K562 (cell line): ENCODE measurements around the gene PACRG. TPM values are rescaled to one million over a fixed set of nuclear protein-coding genes. Genes with fewer than 3 reads are reported as not detected.

Experiments
- ATAC-seq: fragments of 200-7000 bp; cut with Tn5 transposase; 3 replicates; pipeline ENCODE4 v1.9.1; 2020; ENCODE audit warnings: moderate library complexity
- BruUV-seq: library from RNA; stranded (reverse); fragments of 400-500 nt; replicated peaks from 2 replicates; lab custom pipeline; 2021; lab: Mats Ljungman, UMichigan
- CTCF ChIA-PET: fragments of 300-600 bp; formaldehyde crosslinking; extraction: SDS; loops from one replicate; lab custom pipeline; 2021; ENCODE audit warnings: low intra/inter-chr PET ratio; lab: Yijun Ruan, JAX
- POLR2A ChIA-PET: fragments of 300-600, 350-650 bp; sonication (Branson Sonifier 250); formaldehyde crosslinking; extraction: SDS; loops from one replicate; lab custom pipeline; 2021; ENCODE audit warnings: antibody characterized with exemption, inconsistent platforms; lab: Yijun Ruan, JAX
- DNase-seq, 4 experiments: peaks; one replicate each; pipeline versions ENCODE4 v3.0.0 to v3.0.0-alpha.2; 2011 to 2018; ENCODE audit warnings: low spot score in 3 of 4, mixed read lengths in 3 of 4; ENCODE audit errors: extremely low read depth in 1 of 4
- FAIRE-seq: peaks from 2 replicates; lab custom pipeline; 2011; peaks lifted over from hg19 to GRCh38; lab: Jason Lieb, UNC
- H2AFZ ChIP-seq: 2 replicates; pipeline ENCODE4 v1.6.0; 2011; ENCODE audit warnings: low read depth, low read length, control low read depth, inconsistent platforms
- H3K27ac ChIP-seq: fragments of 200-600 bp; 3 replicates; pipeline ENCODE4 v1.8.0; 2011; ENCODE audit warnings: low read depth, mild to moderate bottlenecking, control low read depth, inconsistent platforms, low read length, moderate library complexity, mixed read lengths; ENCODE audit errors: extremely low read depth
- H3K27me3 ChIP-seq, 2 experiments: fragments of 300-600 bp in 1 of 2; 2 replicates in 1 of 2; 3 replicates in 1 of 2; pipeline versions ENCODE4 v1.6.0 to v1.8.0; 2011; ENCODE audit warnings: inconsistent platforms in 2 of 2, low read length in 2 of 2, mild to moderate bottlenecking in 1 of 2, mixed read lengths in 1 of 2, moderate library complexity in 1 of 2; ENCODE audit not compliant: control insufficient read depth in 2 of 2, insufficient read depth in 2 of 2
- H3K36me3 ChIP-seq: fragments of 300-600 bp; 3 replicates; pipeline ENCODE4 v1.8.0; 2011; ENCODE audit warnings: mild to moderate bottlenecking, low read length, inconsistent platforms; ENCODE audit not compliant: control insufficient read depth, insufficient read depth
- H3K4me1 ChIP-seq, 2 experiments: fragments of 200-600 bp in 1 of 2; replicated peaks in 1 of 2; 2 replicates in 1 of 2; 3 replicates in 1 of 2; pipeline versions ENCODE4 v1.5.1 to v1.8.0; 2011; ENCODE audit warnings: inconsistent platforms in 2 of 2, low read length in 2 of 2, mild to moderate bottlenecking in 1 of 2, mixed read lengths in 1 of 2, moderate library complexity in 1 of 2; ENCODE audit not compliant: control insufficient read depth in 2 of 2, insufficient read depth in 2 of 2
- H3K4me2 ChIP-seq: 2 replicates; pipeline ENCODE4 v1.6.1; 2011; ENCODE audit warnings: low read length, control low read depth, inconsistent platforms, mixed read lengths; ENCODE audit not compliant: insufficient read depth
- H3K4me3 ChIP-seq: fragments of 200-600 bp; sonication (generic), shearing (Covaris generic); 2 replicates; pipeline ENCODE4 v1.5.1; 2016; ENCODE audit warnings: control low read depth, inconsistent platforms
- H3K79me2 ChIP-seq: fragments of 200-600 bp; 3 replicates; pipeline ENCODE4 v1.8.0; 2011; ENCODE audit warnings: low read length, inconsistent platforms; ENCODE audit not compliant: control insufficient read depth, insufficient read depth
- H3K9ac ChIP-seq, 2 experiments: 2 replicates each; pipeline versions ENCODE4 v1.6.0 to v1.6.1; 2011; ENCODE audit warnings: low read depth in 2 of 2, low read length in 2 of 2, control low read depth in 1 of 2, inconsistent platforms in 1 of 2, mild to moderate bottlenecking in 1 of 2, mixed read lengths in 1 of 2; ENCODE audit not compliant: insufficient read depth in 1 of 2
- H3K9me1 ChIP-seq: one replicate; pipeline ENCODE4 v1.6.0; 2011; ENCODE audit warnings: inconsistent platforms, mild to moderate bottlenecking, low read length, moderate library complexity; ENCODE audit not compliant: control insufficient read depth, insufficient read depth
- H3K9me3 ChIP-seq: replicated peaks from 2 replicates; pipeline ENCODE4 v1.5.1; 2011; ENCODE audit warnings: low read depth, low read length, inconsistent platforms; ENCODE audit not compliant: control insufficient read depth, insufficient read depth
- H4K20me1 ChIP-seq: replicated peaks from 2 replicates; pipeline ENCODE4 v1.6.1; 2011; ENCODE audit warnings: low read length, inconsistent platforms, mixed read lengths; ENCODE audit not compliant: control insufficient read depth, insufficient read depth
- MNT ChIP-seq, 2 experiments: fragments of 450-650 bp; conservative IDR thresholded peaks; 2 replicates each; pipeline ENCODE4 v1.6.1; 2017; ENCODE audit warnings: mild to moderate bottlenecking in 2 of 2, moderate library complexity in 2 of 2
- PCBP1 ChIP-seq: fragments of 200-400 bp; formaldehyde crosslinking; IDR thresholded peaks from 2 replicates; pipeline ENCODE4 v1.6.1; 2018; ENCODE audit warnings: mild to moderate bottlenecking, low read depth, low read length; ENCODE audit not compliant: poor library complexity, severe bottlenecking
- SMAD2 ChIP-seq: fragments of 150-350 bp; IDR thresholded peaks from 2 replicates; pipeline ENCODE4 v1.6.1; 2014; ENCODE audit warnings: low read depth, mild to moderate bottlenecking, low read length
- TRIM28 ChIP-seq: fragments of 450-650 bp; IDR thresholded peaks from 2 replicates; pipeline ENCODE4 v1.6.1; 2017
- XRCC3 ChIP-seq: fragments of 450-650 bp; IDR thresholded peaks from 2 replicates; pipeline ENCODE4 v1.6.1; 2017; ENCODE audit warnings: mild to moderate bottlenecking, moderate library complexity
- ZEB2 ChIP-seq: fragments of 450-650 bp; IDR thresholded peaks from 2 replicates; pipeline ENCODE4 v1.6.1; 2016
- ZFX ChIP-seq: sonication (generic); formaldehyde crosslinking; IDR thresholded peaks from 2 replicates; pipeline ENCODE4 v1.8.0; 2022; ENCODE audit warnings: mild to moderate bottlenecking, missing genetic modification reagents, moderate library complexity
- ZKSCAN3 ChIP-seq: fragments of 250-450 bp; sonication (Bioruptor Pico); IDR thresholded peaks from 2 replicates; pipeline ENCODE4 v1.4.0; 2020
- WGBS: fragments of 100-300 bp; shearing (Covaris generic); methylation state at CpG from one replicate; pipeline ENCODE4 v1.1.6; 2016; ENCODE audit warnings: low coverage, mixed read lengths; ENCODE audit not compliant: insufficient coverage; ENCODE audit errors: missing lambda C conversion rate; 5-methylcytosine and 5-hydroxymethylcytosine counted together
- in situ Hi-C: fragments of 300-500 bp; cut with MboI; formaldehyde crosslinking; loops from 4 replicates; pipeline ENCODE4 v1.15.0; 2018; ENCODE audit warnings: inconsistent platforms, mixed read lengths
- intact Hi-C: fragments of 100-400 bp; cut with micrococcal nuclease; formaldehyde crosslinking; loops from 2 replicates; pipeline ENCODE4 v1.14.2; 2022
- polyA plus RNA-seq, 8 experiments: library from polyadenylated mRNA; depleted of rRNA in 4 of 8; stranded (reverse) in 5 of 8; unstranded in 3 of 8; fragments of >200 nt; fragmentation: Nextera tagmentation in 2 of 8; fragmentation: Illumina TruSeq in 1 of 8; extraction: Ambion mirVana in 2 of 8; extraction: Trizol in 1 of 8; gene quantifications; 2 replicates each; pipeline versions ENCODE4 v1.2.1 to v1.2.3, GENCODE V29; 2011 to 2014; ENCODE audit warnings: inconsistent platforms in 1 of 8, missing spikeins in 1 of 8
- total RNA-seq, 7 experiments: library from RNA; depleted of rRNA in 6 of 7; stranded (reverse); fragments of >200 nt in 6 of 7; fragmentation: Illumina TruSeq in 2 of 7; extraction: Trizol in 2 of 7; gene quantifications; 2 replicates each; pipeline versions ENCODE4 v1.2.1 to v1.2.3, GENCODE V29; 2011 to 2021; ENCODE audit warnings: low replicate concordance in 1 of 7
- TF ChIP-seq, protein P1 (sequence below): fragments of 250-450 bp; sonication (Bioruptor Pico); IDR thresholded peaks from 2 replicates; pipeline ENCODE4 v1.8.0; 2021; ENCODE audit warnings: borderline replicate concordance, mild to moderate bottlenecking, moderate library complexity; ENCODE audit not compliant: poor library complexity, severe bottlenecking
- TF ChIP-seq, protein P2 (sequence below): IDR thresholded peaks from 2 replicates; pipeline ENCODE4 v1.6.1; 2014; ENCODE audit warnings: antibody characterized with exemption
- TF ChIP-seq, protein P3 (sequence below): IDR thresholded peaks from 3 replicates; pipeline ENCODE4 v1.6.1; 2011; ENCODE audit warnings: borderline replicate concordance, mild to moderate bottlenecking; ENCODE audit not compliant: insufficient read length, insufficient read depth

The PACRG gene
- total and polyA plus RNA-seq, 9 of the 15 experiments (the other 6 are each of a cell fraction or from before 2014, with no cell fraction given): 0.04 TPM; not detected in 8

DNA sequence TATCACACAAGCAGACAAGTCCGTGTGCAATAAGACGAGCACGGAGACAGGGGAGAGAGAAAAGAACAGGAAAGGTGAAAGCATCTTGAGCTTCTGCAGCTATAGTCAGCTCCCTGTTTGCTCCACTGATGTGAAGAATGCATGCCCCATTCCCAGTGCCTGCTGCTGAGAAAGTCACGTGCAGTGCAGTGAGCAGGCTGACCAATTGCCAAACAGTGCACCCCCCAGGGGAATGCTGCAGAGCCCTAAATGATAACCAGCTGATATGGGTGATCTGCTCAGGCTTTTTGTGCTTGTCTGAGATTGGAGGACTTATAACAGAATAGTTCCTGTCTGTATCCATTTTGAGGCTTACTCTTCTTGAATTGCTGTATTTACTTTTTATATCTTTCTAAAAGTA lies 121.5 kb downstream of the PACRG start:
- Histone ChIP-seq H3K27me3 (no peaks in the 10 kb centered on the region), H2AFZ (no peak overlapping the region)
- POLR2A ChIA-PET: no interaction called here

DNA sequence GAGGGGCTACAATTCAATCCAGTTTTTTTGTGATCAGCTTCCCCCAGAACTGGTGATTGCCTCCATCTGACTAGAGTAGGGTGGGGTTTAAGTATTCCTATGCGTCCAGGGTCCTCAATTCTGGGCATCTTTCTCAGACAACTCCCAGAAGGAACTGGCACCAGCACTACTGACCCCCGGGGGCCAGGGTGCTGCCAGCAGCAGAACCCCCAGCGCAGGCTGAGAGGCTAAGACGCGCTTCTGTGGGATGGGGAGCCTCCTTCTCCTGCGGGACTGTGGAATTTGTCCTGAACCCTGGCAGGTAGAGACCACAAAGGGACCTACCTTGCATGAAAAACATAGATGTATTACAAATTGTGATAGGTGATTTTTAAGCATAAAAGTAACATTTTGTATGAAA lies 124.4 kb downstream of the PACRG start:
- H3K27me3 ChIP-seq: no peaks in the 10 kb centered on the region
- in situ Hi-C loops (no loop called here), intact Hi-C loops (no loop called here)
- FAIRE-seq (no peak), DNase-seq (no peak), ATAC-seq (no peak)
- H3K36me3 ChIP-seq: no peaks in the 10 kb centered on the region
- 0% methylated on average over 6 of the region's 6 CpGs for WGBS
- H2AFZ ChIP-seq: no peak overlapping the region
- H3K27ac ChIP-seq: no peak overlapping the region
- BruUV-seq: no TSS peak
- no peak overlapping the region for H3K4me2 ChIP-seq
- H3K79me2 ChIP-seq: no peaks in the 10 kb centered on the region
- ChIA-PET POLR2A (no interaction called here), CTCF (no interaction called here)
- H3K9ac ChIP-seq: no peak overlapping the region
- no peaks in the 10 kb centered on the region for H3K9me1 ChIP-seq
- H4K20me1 ChIP-seq: no peaks in the 10 kb centered on the region
- H3K4me3 ChIP-seq: no peak overlapping the region
- H3K9me3 ChIP-seq: no peaks in the 10 kb centered on the region
- H3K4me1 ChIP-seq: no peaks in the 10 kb centered on the region
- no peak for TF ChIP-seq XRCC3
- TF ChIP-seq, protein P1, sequence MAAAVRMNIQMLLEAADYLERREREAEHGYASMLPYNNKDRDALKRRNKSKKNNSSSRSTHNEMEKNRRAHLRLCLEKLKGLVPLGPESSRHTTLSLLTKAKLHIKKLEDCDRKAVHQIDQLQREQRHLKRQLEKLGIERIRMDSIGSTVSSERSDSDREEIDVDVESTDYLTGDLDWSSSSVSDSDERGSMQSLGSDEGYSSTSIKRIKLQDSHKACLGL (CRISPR knock-in tag): no peak
- no peak for TF ChIP-seq PCBP1
- no peak for TF ChIP-seq ZEB2
- TF ChIP-seq TRIM28: no peak
- TF ChIP-seq, protein P2, sequence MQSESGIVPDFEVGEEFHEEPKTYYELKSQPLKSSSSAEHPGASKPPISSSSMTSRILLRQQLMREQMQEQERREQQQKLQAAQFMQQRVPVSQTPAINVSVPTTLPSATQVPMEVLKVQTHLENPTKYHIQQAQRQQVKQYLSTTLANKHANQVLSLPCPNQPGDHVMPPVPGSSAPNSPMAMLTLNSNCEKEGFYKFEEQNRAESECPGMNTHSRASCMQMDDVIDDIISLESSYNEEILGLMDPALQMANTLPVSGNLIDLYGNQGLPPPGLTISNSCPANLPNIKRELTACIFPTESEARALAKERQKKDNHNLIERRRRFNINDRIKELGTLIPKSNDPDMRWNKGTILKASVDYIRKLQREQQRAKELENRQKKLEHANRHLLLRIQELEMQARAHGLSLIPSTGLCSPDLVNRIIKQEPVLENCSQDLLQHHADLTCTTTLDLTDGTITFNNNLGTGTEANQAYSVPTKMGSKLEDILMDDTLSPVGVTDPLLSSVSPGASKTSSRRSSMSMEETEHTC: no peak
- no peak for TF ChIP-seq ZKSCAN3
- TF ChIP-seq, protein P3, sequence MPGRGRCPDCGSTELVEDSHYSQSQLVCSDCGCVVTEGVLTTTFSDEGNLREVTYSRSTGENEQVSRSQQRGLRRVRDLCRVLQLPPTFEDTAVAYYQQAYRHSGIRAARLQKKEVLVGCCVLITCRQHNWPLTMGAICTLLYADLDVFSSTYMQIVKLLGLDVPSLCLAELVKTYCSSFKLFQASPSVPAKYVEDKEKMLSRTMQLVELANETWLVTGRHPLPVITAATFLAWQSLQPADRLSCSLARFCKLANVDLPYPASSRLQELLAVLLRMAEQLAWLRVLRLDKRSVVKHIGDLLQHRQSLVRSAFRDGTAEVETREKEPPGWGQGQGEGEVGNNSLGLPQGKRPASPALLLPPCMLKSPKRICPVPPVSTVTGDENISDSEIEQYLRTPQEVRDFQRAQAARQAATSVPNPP: no peak

More for the DNA sequence above, 121.5 kb downstream of the PACRG start:
- in situ Hi-C loops (no loop called here), intact Hi-C loops (no loop called here)
- H3K27ac ChIP-seq: no peak overlapping the region
- WGBS: 0% methylated on average over 4 of the region's 4 CpGs
- no TSS peak for BruUV-seq
- DNase-seq (no peak), ATAC-seq (no peak), FAIRE-seq (no peak)
- H3K9ac ChIP-seq: no peak overlapping the region
- CTCF ChIA-PET: no interaction called here
- H3K4me3 ChIP-seq: no peak overlapping the region
- H3K79me2 ChIP-seq: no peaks in the 10 kb centered on the region
- H3K9me3 ChIP-seq: no peaks in the 10 kb centered on the region
- H4K20me1 ChIP-seq: no peaks in the 10 kb centered on the region
- no peaks in the 10 kb centered on the region for H3K4me1 ChIP-seq
- no peaks in the 10 kb centered on the region for H3K9me1 ChIP-seq
- H3K36me3 ChIP-seq: no peaks in the 10 kb centered on the region
- TF ChIP-seq SMAD2: no peak
- no peak for TF ChIP-seq MNT (conservative IDR thresholded peaks at IDR 0.05)
- TF ChIP-seq ZFX (CRISPR knock-in tag): no peak
- H3K4me2 ChIP-seq: no peak overlapping the region
